GM21737 (cell line): Measurements from ENCODE around the gene CHCHD3.

Experiments
- ATAC-seq: cut with Tn5 transposase; IDR thresholded peaks from one replicate; pipeline ENCODE4 v1.9.1; 2021; ENCODE audit warnings: mild to moderate bottlenecking, moderate library complexity; ENCODE audit not compliant: unreplicated experiment

The CHCHD3 gene

GRCh38 chr7:133048589-133048988 lies 33.3 kb downstream of the CHCHD3 start:
- ATAC-seq = no peak

DNA sequence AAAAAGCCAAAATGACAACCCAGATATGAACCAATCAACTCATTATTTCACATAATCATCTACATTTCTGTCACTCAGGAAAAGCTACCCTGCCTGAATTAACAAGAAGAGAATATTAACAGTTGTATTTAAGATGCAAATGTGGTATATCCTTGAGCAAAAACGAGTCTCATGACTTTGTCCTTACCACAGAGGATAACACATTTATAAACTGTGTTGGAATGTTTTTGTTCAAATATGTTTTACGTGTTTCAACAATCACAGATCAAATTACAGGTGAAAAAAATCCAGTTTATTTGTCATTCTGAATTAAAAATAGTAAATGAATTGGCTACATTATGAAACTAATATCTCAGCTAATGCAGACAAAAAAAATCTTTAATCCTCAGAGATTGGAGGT lies 34.6 kb downstream of the CHCHD3 start:
- no peak for ATAC-seq

- no peak for ATAC-seq
These were observed 37.0 kb downstream of the CHCHD3 start for GRCh38 chr7:133044722-133045473.

DNA sequence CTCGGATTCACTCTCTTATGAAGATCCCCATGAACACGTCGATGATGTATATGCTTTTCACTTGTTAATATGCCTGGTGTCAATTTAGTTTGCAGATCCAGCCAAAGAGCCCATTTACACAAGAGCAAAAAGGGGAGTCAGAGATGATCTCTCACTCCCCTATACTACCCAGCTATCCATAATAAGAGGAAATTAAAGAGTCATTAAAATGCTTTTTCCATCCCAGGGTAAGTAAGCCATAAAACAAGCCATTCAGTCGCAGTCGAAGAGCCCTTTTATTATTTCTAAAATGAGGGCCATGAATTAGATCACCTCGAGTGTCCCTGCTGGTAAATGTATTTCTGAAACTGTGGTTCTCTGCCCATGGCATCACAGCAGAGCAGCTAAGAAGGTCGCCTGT lies 41.2 kb downstream of the CHCHD3 start:
- no peak for ATAC-seq

- ATAC-seq = no peak
These were observed 41.7 kb downstream of the CHCHD3 start for GRCh38 chr7:133040178-133040577.

DNA sequence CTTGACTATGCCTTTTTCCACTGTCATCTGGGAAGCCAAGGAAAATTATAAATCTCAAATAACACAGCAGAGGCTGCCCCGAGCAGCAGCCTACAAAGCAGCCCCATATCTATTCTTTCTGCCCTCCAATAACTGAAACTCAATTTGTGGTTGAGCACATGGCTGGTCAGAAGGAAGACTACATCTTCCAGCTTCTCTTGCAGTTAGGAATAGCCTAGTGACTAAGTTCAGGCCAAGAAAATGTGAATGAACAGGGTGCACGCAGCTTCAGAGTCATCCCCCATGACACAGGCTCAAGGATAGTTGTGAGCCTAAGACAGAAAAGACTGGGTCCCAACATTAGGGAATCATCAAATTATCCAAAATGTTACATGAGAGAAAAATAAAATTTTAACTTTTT lies 42.3 kb downstream of the CHCHD3 start:
- ATAC-seq = no peak

DNA sequence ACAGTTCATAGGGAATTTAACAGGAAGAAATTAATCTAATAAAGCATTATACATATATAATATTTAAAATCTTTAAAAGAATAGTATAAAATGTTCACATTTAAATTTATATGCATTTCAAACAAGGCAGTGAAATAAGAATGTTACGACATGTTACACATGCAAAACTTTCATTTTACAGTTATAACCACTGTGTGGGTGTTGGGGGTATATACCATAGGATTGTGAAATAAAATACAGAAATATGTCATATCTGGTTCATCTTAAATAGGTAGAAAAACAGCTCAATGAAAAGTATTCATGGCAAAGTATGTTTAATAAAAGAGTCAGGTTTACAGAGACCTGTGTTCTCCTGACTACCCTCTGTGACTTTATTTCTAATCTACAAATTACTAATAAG lies 45.6 kb downstream of the CHCHD3 start:
- no peak for ATAC-seq

- ATAC-seq = peak; percentile 95
These were observed 46.6 kb downstream of the CHCHD3 start for GRCh38 chr7:133035240-133035639.

GRCh38 chr7:133030346-133030745 lies 51.5 kb downstream of the CHCHD3 start:
- no peak for ATAC-seq

- ATAC-seq = no peak
These were observed 52.4 kb downstream of the CHCHD3 start for GRCh38 chr7:133029463-133029862.

- no peak for ATAC-seq
These were observed 54.5 kb downstream of the CHCHD3 start for GRCh38 chr7:133027397-133027796.

GRCh38 chr7:133026210-133026859 lies 55.6 kb downstream of the CHCHD3 start:
- no peak for ATAC-seq

GRCh38 chr7:133025056-133025455 lies 56.8 kb downstream of the CHCHD3 start:
- ATAC-seq = no peak

DNA sequence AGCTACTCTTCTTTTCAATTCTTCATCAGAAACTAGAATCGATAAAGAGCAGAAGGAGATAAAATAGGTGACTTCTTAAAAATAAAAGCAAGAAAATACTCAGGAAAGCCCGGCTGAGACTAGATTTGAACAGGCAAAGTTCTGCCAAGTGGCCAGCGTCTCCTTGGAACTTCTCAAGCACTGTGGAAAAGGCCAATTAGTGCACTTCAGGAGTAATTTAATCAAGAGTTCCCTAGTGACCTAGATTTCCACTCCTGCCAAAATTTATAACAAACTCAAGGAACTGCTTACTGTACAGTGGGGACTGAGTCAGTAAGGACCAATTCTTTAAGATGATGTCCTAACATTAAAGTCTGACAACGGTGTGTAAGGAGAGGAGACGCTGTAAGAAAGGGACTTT lies 57.3 kb downstream of the CHCHD3 start:
- no peak for ATAC-seq

GRCh38 chr7:133023370-133024071 lies 58.4 kb downstream of the CHCHD3 start:
- no peak for ATAC-seq

DNA sequence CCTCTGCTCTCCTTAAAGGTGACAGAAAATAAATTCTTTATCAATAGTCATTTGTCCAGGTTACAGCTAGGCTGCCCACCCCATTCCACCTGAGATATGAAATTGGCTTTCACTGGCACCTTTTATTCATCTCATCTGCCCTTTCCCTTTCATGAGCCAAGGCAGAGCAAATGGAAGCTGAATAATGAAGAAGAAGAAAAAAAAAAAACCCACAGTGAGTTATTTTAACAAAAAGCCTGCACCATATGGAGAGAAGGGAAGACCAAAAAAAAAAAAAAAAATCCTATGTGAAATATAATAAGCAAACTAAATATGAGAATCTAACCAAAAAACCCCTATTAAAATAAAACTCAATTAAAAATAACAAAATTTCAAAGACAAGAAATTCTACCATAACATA lies 59.2 kb downstream of the CHCHD3 start:
- no peak for ATAC-seq

DNA sequence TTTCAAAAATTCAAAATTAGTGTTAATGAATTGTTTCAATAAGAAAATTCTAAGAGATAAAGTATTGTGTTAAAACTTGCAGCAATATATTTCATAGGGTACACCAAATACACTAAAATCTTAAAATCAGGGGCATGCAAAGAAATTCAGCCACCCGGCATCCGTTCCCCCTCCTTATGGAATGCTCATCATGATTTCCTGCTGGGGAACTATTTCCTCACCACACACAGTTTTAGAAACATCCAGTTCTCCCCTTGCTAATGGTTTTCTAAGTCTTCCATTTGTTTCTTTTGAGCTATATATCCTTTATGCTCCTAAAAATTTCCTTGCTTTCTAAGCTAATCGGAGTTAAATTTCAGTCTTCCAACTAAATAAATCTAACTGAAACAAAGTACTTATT lies 60.7 kb downstream of the CHCHD3 start:
- ATAC-seq = no peak

- ATAC-seq = no peak
These were observed 61.4 kb downstream of the CHCHD3 start for GRCh38 chr7:133020496-133020895.

GRCh38 chr7:133019590-133019989 lies 62.3 kb downstream of the CHCHD3 start:
- ATAC-seq = no peak

- ATAC-seq = no peak
These were observed 65.3 kb downstream of the CHCHD3 start for GRCh38 chr7:133016604-133017003.

DNA sequence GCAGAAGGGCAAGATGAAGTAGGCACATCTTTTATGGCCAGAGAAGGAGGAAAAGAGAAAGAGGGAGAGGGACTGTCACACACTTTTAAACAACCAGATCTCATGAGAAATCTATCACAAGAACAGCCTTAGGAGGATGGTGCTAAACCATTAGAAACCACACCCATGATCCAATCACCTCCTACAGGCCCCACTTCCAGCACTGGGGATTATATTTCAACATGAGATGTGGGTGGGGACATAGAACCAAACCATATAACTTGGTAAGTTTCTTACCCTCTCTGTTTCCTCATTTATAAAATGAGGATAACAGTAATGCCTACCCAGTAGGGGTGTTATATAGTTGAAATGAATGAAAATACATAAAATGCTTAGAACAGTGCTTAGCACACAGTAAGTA lies 66.0 kb downstream of the CHCHD3 start:
- no peak for ATAC-seq

DNA sequence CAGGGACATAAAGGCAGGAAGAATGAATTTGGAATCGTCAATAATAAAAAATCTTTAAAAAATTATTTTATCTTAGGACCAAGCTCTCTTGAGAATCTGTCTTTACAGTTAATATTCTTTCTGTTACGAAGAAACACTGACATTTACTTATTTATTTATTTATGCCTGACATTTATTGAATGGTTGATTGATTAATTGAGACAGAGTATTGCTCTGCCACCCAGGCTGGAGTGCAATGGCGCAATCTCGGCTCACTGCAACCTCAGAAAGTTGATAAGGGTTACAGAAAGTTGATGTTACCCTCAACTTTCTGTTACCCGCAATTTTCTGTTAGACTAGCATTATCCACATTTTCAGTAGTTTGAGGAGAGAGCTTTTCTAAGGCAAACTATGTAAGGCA lies 70.1 kb downstream of the CHCHD3 start:
- no peak for ATAC-seq
